HepG2 (cell line): ENCODE measurements around the gene MCRIP2. TPM values are rescaled to one million over a fixed set of nuclear protein-coding genes. Genes with fewer than 3 reads are reported as not detected.

Experiments
- AHDC1 ChIP-seq: sonication (generic); formaldehyde crosslinking; IDR thresholded peaks from 2 replicates; pipeline ENCODE4 v1.5.1; 2020; ENCODE audit warnings: mild to moderate bottlenecking, missing genetic modification reagents, borderline replicate concordance
- BRF2 ChIP-seq: sonication (generic); formaldehyde crosslinking; IDR thresholded peaks from 2 replicates; pipeline ENCODE4 v1.8.1; 2022; ENCODE audit warnings: mild to moderate bottlenecking, missing genetic modification reagents
- CBFB ChIP-seq: sonication (generic); formaldehyde crosslinking; IDR thresholded peaks from 2 replicates; pipeline ENCODE4 v1.4.0; 2020; ENCODE audit warnings: missing genetic modification reagents
- EZH2 ChIP-seq: conservative IDR thresholded peaks from 2 replicates; pipeline ENCODE4 v1.6.1; 2012; ENCODE audit warnings: mild to moderate bottlenecking, low read depth, low read length, moderate library complexity
- GATA4 ChIP-seq: sonication (generic); IDR thresholded peaks from 2 replicates; pipeline ENCODE4 v1.6.1; 2016; ENCODE audit warnings: antibody characterized with exemption, low read depth, borderline replicate concordance
- GATAD2A ChIP-seq: IDR thresholded peaks from 2 replicates; pipeline ENCODE4 v1.6.1; 2016
- HNRNPL ChIP-seq: fragments of 200-400 bp; formaldehyde crosslinking; IDR thresholded peaks from 2 replicates; pipeline ENCODE4 v1.6.1; 2017; ENCODE audit warnings: mild to moderate bottlenecking, low read depth, low read length
- NFKB2 ChIP-seq: sonication (generic); formaldehyde crosslinking; IDR thresholded peaks from 2 replicates; pipeline ENCODE4 v1.4.0; 2020; ENCODE audit warnings: missing genetic modification reagents, borderline replicate concordance
- RBFOX2 ChIP-seq: fragments of 200-400 bp; formaldehyde crosslinking; IDR thresholded peaks from 2 replicates; pipeline ENCODE4 v1.6.1; 2017; ENCODE audit warnings: low read depth, mild to moderate bottlenecking, low read length
- RNF2 ChIP-seq: fragments of 450-650 bp; conservative IDR thresholded peaks from 2 replicates; pipeline ENCODE4 v1.6.1; 2016; ENCODE audit warnings: low read depth
- SOX5 ChIP-seq: IDR thresholded peaks from 2 replicates; pipeline ENCODE4 v1.6.1; 2016; ENCODE audit warnings: borderline replicate concordance
- UBTF ChIP-seq: sonication (generic); formaldehyde crosslinking; IDR thresholded peaks from 2 replicates; pipeline ENCODE4 v1.4.0; 2020; ENCODE audit warnings: mild to moderate bottlenecking, missing genetic modification reagents
- ZFP90 ChIP-seq: sonication (generic); formaldehyde crosslinking; IDR thresholded peaks from 2 replicates; pipeline ENCODE4 v1.8.0; 2022; ENCODE audit warnings: missing genetic modification reagents, mild to moderate bottlenecking, inconsistent platforms, borderline replicate concordance
- ZFYVE20 ChIP-seq: sonication (generic); formaldehyde crosslinking; IDR thresholded peaks from 2 replicates; pipeline ENCODE4 v1.8.0; 2023; ENCODE audit warnings: low read depth, mild to moderate bottlenecking, moderate library complexity, missing genetic modification reagents, borderline replicate concordance
- ZIK1 ChIP-seq: sonication (generic); formaldehyde crosslinking; IDR thresholded peaks from 2 replicates; pipeline ENCODE4 v1.5.0; 2020; ENCODE audit warnings: mild to moderate bottlenecking, low read depth, missing genetic modification reagents, borderline replicate concordance
- ZMYM2 ChIP-seq: sonication (generic); formaldehyde crosslinking; IDR thresholded peaks from 2 replicates; pipeline ENCODE4 v1.8.0; 2022; ENCODE audit warnings: mild to moderate bottlenecking, missing genetic modification reagents
- ZNF101 ChIP-seq: sonication (generic); formaldehyde crosslinking; IDR thresholded peaks from 2 replicates; pipeline ENCODE4 v1.4.0; 2020; ENCODE audit warnings: mild to moderate bottlenecking, low read depth, missing genetic modification reagents, borderline replicate concordance
- ZNF576 ChIP-seq: sonication (generic); formaldehyde crosslinking; IDR thresholded peaks from 2 replicates; pipeline ENCODE4 v1.4.0; 2020; ENCODE audit warnings: mild to moderate bottlenecking, missing genetic modification reagents
- polyA plus RNA-seq, 8 experiments: library from polyadenylated mRNA; depleted of rRNA in 3 of 8; stranded (reverse) in 7 of 8; unstranded in 1 of 8; fragments of >200 nt; fragmentation: Illumina TruSeq in 4 of 8; extraction: Trizol in 4 of 8; gene quantifications; 2 replicates each; pipeline versions ENCODE4 v1.2.1 to v1.2.3, GENCODE V29; 2011 to 2016; ENCODE audit warnings: low read depth in 4 of 8, missing spikeins in 1 of 8, mixed read lengths in 1 of 8; ENCODE audit not compliant: insufficient read depth in 1 of 8
- total RNA-seq, 5 experiments: library from RNA; depleted of rRNA; stranded (reverse); fragments of >200 nt; fragmentation: Illumina TruSeq; extraction: Trizol; gene quantifications; 2 replicates each; pipeline ENCODE4 v1.2.3, GENCODE V29; 2016; ENCODE audit warnings: low read depth in 1 of 5

The MCRIP2 gene
- total and polyA plus RNA-seq, 2 of the 13 experiments (the other 11 are each of a cell fraction or from before 2014, with no cell fraction given), result 39.6 to 76.7 TPM

GRCh38 chr16:636206-637080 is 5.2 kb upstream of the MCRIP2 start, which contains the start of gene METTL26 (continued):
- TF ChIP-seq ZNF576 (peak; percentile 15; the same call in 1 of the 2 replicates), ZFYVE20 (peak; percentile 84; the same call in 1 of the 2 replicates), HNRNPL (0 out of 2 replicates have a peak, but pooled peaks have one; percentile 36), CBFB (CRISPR knock-in tag) (peak; percentile 80; the same call in 1 of the 2 replicates), ZIK1 (peak; percentile 28; the same call in 1 of the 2 replicates), AHDC1 (CRISPR knock-in tag) (no peak), GATA4 (no peak; the same call in 1 of the 2 replicates), GATAD2A (CRISPR knock-in tag) (no peak), ZNF101 (CRISPR knock-in tag) (0 out of 2 replicates have a peak, but pooled peaks have one; percentile 63), EZH2 (no peak), UBTF (CRISPR knock-in tag) (peak; percentile 65), RNF2 (peak; percentile 85; the same call in 1 of the 2 replicates), ZFP90 (CRISPR knock-in tag) (peak; percentile 54; the same call in 1 of the 2 replicates), SOX5 (CRISPR knock-in tag) (peak; percentile 25; the same call in 1 of the 2 replicates), BRF2 (CRISPR knock-in tag) (0 out of 2 replicates have a peak, but pooled peaks have one; percentile 45), NFKB2 (peak; percentile 49; the same call in 1 of the 2 replicates), RBFOX2 (peak; percentile 87), ZMYM2 (no peak; the same call in none of the 2 replicates)
